ENCODE measurements around the gene WDR35. TPM values are rescaled to one million over a fixed set of nuclear protein-coding genes. Genes with fewer than 3 reads are reported as not detected.
A peak's percentile ranks its signal among the peaks of the same experiment; 100 is the strongest.

WDR35 gene
- total RNA-seq, 1 experiment from 2014 or later, result 6.6 TPM

- no peaks in the 10 kb centered on the region for H4K20me1 ChIP-seq (ENCODE audit: low read length)
- H3K4me2 ChIP-seq (ENCODE audit: low read length), result no peak overlapping the region
- H3K36me3 ChIP-seq (ENCODE audit: low read depth, low read length), result no peaks in the 10 kb centered on the region
- no peak overlapping the region for H3K4me3 ChIP-seq (ENCODE audit: low read length)
- no peak overlapping the region for H3K9ac ChIP-seq (ENCODE audit: low read length)
- DNase-seq, result no peak
- H3K27ac ChIP-seq (ENCODE audit: low read length), result no peak overlapping the region
- TF ChIP-seq CTCF (conservative IDR thresholded peaks at IDR 0.05; ENCODE audit: low read depth, low read length) (0 out of 2 replicates have a peak, but pooled peaks have one; percentile 30), EZH2phosphoT487 (IDR thresholded peaks at IDR 0.05; ENCODE audit: borderline replicate concordance, low read length) (no peak)
- no peaks in the 10 kb centered on the region for H3K27me3 ChIP-seq (ENCODE audit: low read length)
- no peaks in the 10 kb centered on the region for H3F3A ChIP-seq (ENCODE audit: low read length, unreplicated experiment)
- intact Hi-C loops (cut with micrococcal nuclease), result no loop called here
- BruUV-seq (replicated peaks), result no TSS peak
- peaks cover 10% of the 10 kb centered on the region for H3K4me1 ChIP-seq (ENCODE audit: insufficient read depth, low read length)
- no peak overlapping the region for H2AFZ ChIP-seq (ENCODE audit: low read length)
- no peak for ATAC-seq
- no peaks in the 10 kb centered on the region for H3K79me2 ChIP-seq (ENCODE audit: low read length)
- POLR2A ChIA-PET (ENCODE audit: unreplicated experiment), result no interaction called here
- H3K9me2 ChIP-seq (replicated peaks; ENCODE audit: low read length), result no peaks in the 10 kb centered on the region
- CTCF ChIA-PET, result interaction anchor here (1.3 kb wide), 1 partner anchor 62 kb away, joined by 4 read pairs; no protein-coding TSS in a partner anchor
- no peaks in the 10 kb centered on the region for H3K9me3 ChIP-seq (ENCODE audit: low read length)
Measured at GRCh38 chr2:20016346-20016745, 26.4 kb upstream of the WDR35 start.

- ChIA-PET CTCF (interaction anchor here (0.6 to 2.0 kb wide), 11 partner anchors 12 to 275 kb away, joined by 3 to 11 read pairs (median 4); partner anchors contain the start of gene LAPTM4A), POLR2A (ENCODE audit: unreplicated experiment) (interaction anchor here (0.6 kb wide), 1 partner anchor 152 kb away, joined by 3 read pairs; no protein-coding TSS in a partner anchor)
- Histone ChIP-seq H3K4me3 (ENCODE audit: low read length) (no peak overlapping the region), H3K4me1 (ENCODE audit: insufficient read depth, low read length) (peaks cover 10% of the 10 kb centered on the region), H4K20me1 (ENCODE audit: low read length) (no peaks in the 10 kb centered on the region), H3K27me3 (ENCODE audit: low read length) (no peaks in the 10 kb centered on the region), H3K27ac (ENCODE audit: low read length) (no peak overlapping the region), H3K79me2 (ENCODE audit: low read length) (no peaks in the 10 kb centered on the region), H3K9ac (ENCODE audit: low read length) (no peak overlapping the region), H3K9me3 (ENCODE audit: low read length) (no peaks in the 10 kb centered on the region), H3F3A (ENCODE audit: low read length, unreplicated experiment) (no peaks in the 10 kb centered on the region), H3K36me3 (ENCODE audit: low read depth, low read length) (no peaks in the 10 kb centered on the region), H3K4me2 (ENCODE audit: low read length) (no peak overlapping the region), H2AFZ (ENCODE audit: low read length) (no peak overlapping the region), H3K9me2 (replicated peaks; ENCODE audit: low read length) (no peaks in the 10 kb centered on the region)
- TF ChIP-seq EZH2phosphoT487 (IDR thresholded peaks at IDR 0.05; ENCODE audit: borderline replicate concordance, low read length), result no peak
- TF ChIP-seq EZH2 (IDR thresholded peaks at IDR 0.05; ENCODE audit: low read length, unreplicated experiment), result no peak
- peak; percentile 74 for TF ChIP-seq CTCF (conservative IDR thresholded peaks at IDR 0.05; ENCODE audit: low read depth, low read length)
- ATAC-seq (no peak), DNase-seq (peak; percentile 60)
- BruUV-seq (replicated peaks), result no TSS peak
- intact Hi-C loops (cut with micrococcal nuclease), result loop anchor here (1.0 to 2.0 kb wide), 2 partner anchors 59 to 83 kb away; no protein-coding TSS in a partner anchor
Measured at GRCh38 chr2:20015482-20016083, 25.7 kb upstream of the WDR35 start.

GRCh38 chr2:20013126-20013849 is 23.4 kb upstream of the WDR35 start:
- no peak for TF ChIP-seq EZH2 (IDR thresholded peaks at IDR 0.05; ENCODE audit: low read length, unreplicated experiment)
- no peak for TF ChIP-seq CTCF (conservative IDR thresholded peaks at IDR 0.05; ENCODE audit: low read depth, low read length)
- TF ChIP-seq EZH2phosphoT487 (IDR thresholded peaks at IDR 0.05; ENCODE audit: borderline replicate concordance, low read length), result no peak
- H3K4me1 ChIP-seq (ENCODE audit: insufficient read depth, low read length), result peaks cover 17% of the 10 kb centered on the region
- peak overlapping the region; percentile 93 for H3K4me2 ChIP-seq (ENCODE audit: low read length)
- no peaks in the 10 kb centered on the region for H3K27me3 ChIP-seq (ENCODE audit: low read length)
- H3K9me3 ChIP-seq (ENCODE audit: low read length), result no peaks in the 10 kb centered on the region
- no peaks in the 10 kb centered on the region for H3K79me2 ChIP-seq (ENCODE audit: low read length)
- no peak for DNase-seq
- H3K36me3 ChIP-seq (ENCODE audit: low read depth, low read length), result no peaks in the 10 kb centered on the region
- H4K20me1 ChIP-seq (ENCODE audit: low read length), result no peaks in the 10 kb centered on the region
- no peak overlapping the region for H3K27ac ChIP-seq (ENCODE audit: low read length)
- ChIA-PET POLR2A (ENCODE audit: unreplicated experiment) (no interaction called here), CTCF (no interaction called here)
- BruUV-seq (replicated peaks), result TSS peak; percentile 37
- no peaks in the 10 kb centered on the region for H3F3A ChIP-seq (ENCODE audit: low read length, unreplicated experiment)
- no peak for ATAC-seq
- H3K9me2 ChIP-seq (replicated peaks; ENCODE audit: low read length), result no peaks in the 10 kb centered on the region
- peak overlapping the region; percentile 69 for H3K4me3 ChIP-seq (ENCODE audit: low read length)
- peak overlapping the region; percentile 53 for H3K9ac ChIP-seq (ENCODE audit: low read length)
- peak overlapping the region; percentile 98 for H2AFZ ChIP-seq (ENCODE audit: low read length)
- intact Hi-C loops (cut with micrococcal nuclease), result no loop called here
